Fibroblast of villous mesenchyme (primary cell): ENCODE results near the gene LPA. TPM values are rescaled to one million over a fixed set of nuclear protein-coding genes. Genes with fewer than 3 reads are reported as not detected.
A peak's percentile ranks its signal among the peaks of the same experiment; 100 is the strongest.
"Not testable (repeated sequence)": the region's sequence is repeated elsewhere in the genome, so short reads cannot be mapped to it uniquely, and the experiment has no call there.

ENCODE experiments used
- DNase-seq: peaks from one replicate; pipeline ENCODE4 v3.0.0-alpha.2; 2010; ENCODE audit warnings: low read depth
- H3K4me3 ChIP-seq: 2 replicates; pipeline ENCODE4 v1.5.1; 2011; ENCODE audit warnings: low read depth, mild to moderate bottlenecking, low read length
- total RNA-seq: library from RNA; depleted of rRNA; stranded (reverse); fragments of >200 nt; gene quantifications from 2 replicates; pipeline ENCODE4 v1.2.3, GENCODE V29; 2012
- TF ChIP-seq, protein P1 (sequence below): IDR thresholded peaks from 2 replicates; pipeline ENCODE4 v1.5.1; 2012; ENCODE audit warnings: low read depth, mild to moderate bottlenecking, low read length; ENCODE audit not compliant: insufficient read depth

Gene LPA
- total RNA-seq: not detected in 2 replicates

- H3K4me3 ChIP-seq, DNase-seq: not testable (repeated sequence)
These were observed at the start of gene LPA for GRCh38 chr6:160664198-160664597. Gene LPA (minus strand): TSS chr6:160664275. CDS start chr6:160664214, 61 bp downstream.

GRCh38 chr6:160708993-160709392 is 44.9 kb upstream of the LPA start:
- H3K4me3 ChIP-seq, DNase-seq: not testable (repeated sequence)

DNA sequence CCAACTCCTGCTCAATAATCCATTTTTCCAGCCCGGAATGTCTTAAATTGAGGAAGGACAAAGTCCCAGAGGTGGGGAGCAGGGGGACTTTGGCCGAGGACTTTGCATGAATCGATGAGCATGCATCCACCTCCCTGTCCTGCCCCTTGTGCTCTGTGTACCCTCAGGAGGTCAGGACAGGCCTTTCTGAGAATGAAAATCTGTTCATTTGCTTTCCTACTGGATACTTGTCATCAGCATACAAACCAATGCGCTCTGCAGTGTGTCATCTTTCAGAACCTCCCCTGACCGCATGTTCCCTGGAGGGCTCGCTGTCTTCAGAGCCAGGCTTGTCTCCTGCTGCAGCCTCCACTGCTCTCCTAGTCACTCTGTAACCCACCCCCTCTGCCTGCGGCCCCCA is 40.6 kb upstream of the LPA start:
- not testable (repeated sequence) for DNase-seq, H3K4me3 ChIP-seq

GRCh38 chr6:160701918-160702680 is 38.0 kb upstream of the LPA start, which contains the start of gene PLG:
Gene PLG (plus strand): TSS chr6:160702244. CDS start chr6:160702305, 61 bp downstream.
- DNase-seq: not testable (repeated sequence)

GRCh38 chr6:160697826-160698225 is 33.8 kb upstream of the LPA start:
- DNase-seq: no peak
- H3K4me3 ChIP-seq: no peak overlapping the region
- TF ChIP-seq, protein P1, sequence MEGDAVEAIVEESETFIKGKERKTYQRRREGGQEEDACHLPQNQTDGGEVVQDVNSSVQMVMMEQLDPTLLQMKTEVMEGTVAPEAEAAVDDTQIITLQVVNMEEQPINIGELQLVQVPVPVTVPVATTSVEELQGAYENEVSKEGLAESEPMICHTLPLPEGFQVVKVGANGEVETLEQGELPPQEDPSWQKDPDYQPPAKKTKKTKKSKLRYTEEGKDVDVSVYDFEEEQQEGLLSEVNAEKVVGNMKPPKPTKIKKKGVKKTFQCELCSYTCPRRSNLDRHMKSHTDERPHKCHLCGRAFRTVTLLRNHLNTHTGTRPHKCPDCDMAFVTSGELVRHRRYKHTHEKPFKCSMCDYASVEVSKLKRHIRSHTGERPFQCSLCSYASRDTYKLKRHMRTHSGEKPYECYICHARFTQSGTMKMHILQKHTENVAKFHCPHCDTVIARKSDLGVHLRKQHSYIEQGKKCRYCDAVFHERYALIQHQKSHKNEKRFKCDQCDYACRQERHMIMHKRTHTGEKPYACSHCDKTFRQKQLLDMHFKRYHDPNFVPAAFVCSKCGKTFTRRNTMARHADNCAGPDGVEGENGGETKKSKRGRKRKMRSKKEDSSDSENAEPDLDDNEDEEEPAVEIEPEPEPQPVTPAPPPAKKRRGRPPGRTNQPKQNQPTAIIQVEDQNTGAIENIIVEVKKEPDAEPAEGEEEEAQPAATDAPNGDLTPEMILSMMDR: no peak

More at GRCh38 chr6:160701918-160702680, 38.0 kb upstream of the LPA start, which contains the start of gene PLG:
- not testable (repeated sequence) for H3K4me3 ChIP-seq

- not testable (repeated sequence) for H3K4me3 ChIP-seq, DNase-seq
These were observed 32.8 kb upstream of the LPA start for GRCh38 chr6:160696884-160697283.

DNA sequence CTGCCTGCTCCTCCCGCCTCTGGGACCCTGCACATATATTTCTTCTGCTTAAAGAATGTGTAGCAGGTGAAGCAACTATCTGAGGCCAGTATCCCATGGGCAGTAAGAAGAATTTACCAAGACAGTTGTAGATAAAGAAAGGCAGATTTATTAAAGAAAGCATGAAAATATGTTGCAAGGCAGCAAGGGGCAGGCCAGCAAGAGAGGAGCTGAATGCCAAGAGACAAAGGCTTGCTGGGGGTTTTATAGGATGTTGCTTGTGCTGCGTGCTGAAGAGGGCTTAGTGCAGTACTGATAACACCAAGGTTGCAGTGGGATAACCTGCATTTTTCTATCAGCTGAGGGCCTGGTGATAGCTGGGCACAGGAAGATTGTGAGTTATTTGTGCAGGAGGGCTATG is 31.5 kb upstream of the LPA start:
- DNase-seq, H3K4me3 ChIP-seq: not testable (repeated sequence)

DNA sequence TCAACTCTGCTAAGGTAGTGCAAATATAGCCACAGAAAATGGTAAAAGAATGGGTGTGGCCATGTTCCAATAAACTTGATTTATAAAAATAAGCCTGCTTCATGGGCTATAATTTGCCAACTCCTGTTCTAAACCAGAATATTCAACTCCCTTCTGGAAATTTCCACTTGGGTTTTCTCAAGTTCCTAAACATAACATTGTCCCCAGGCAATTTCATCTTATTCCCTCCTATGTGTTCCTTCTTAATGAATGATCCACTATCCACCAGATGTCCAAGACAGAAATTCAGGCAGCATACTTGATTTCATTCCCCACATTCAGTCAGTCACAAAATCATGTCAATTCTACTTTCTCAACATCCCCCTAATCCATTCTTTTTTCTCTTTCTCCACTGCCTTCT is 30.9 kb upstream of the LPA start:
- DNase-seq: peak; percentile 12
- H3K4me3 ChIP-seq: not testable (repeated sequence)

- no peak for DNase-seq
- H3K4me3 ChIP-seq: no peak overlapping the region
- TF ChIP-seq, protein P1: no peak
These were observed 28.4 kb upstream of the LPA start for GRCh38 chr6:160692369-160692959.

GRCh38 chr6:160691617-160692016 is 27.5 kb upstream of the LPA start:
- TF ChIP-seq, protein P1: no peak
- H3K4me3 ChIP-seq: no peak overlapping the region

More at GRCh38 chr6:160691617-160692016, 27.5 kb upstream of the LPA start:
- no peak for DNase-seq
